Hepatocyte (in vitro differentiated cells): ENCODE results near the gene LMX1B. TPM values are rescaled to one million over a fixed set of nuclear protein-coding genes. Genes with fewer than 3 reads are reported as not detected.

ENCODE experiments used
- DNase-seq: peaks from one replicate; pipeline ENCODE4 v3.0.0-alpha.2; 2016; ENCODE audit warnings: low spot score
- H2AFZ ChIP-seq: fragments of 200-600 bp; sonication (generic); 2 replicates; pipeline ENCODE4 v1.6.0; 2016; ENCODE audit warnings: antibody characterized with exemption, mild to moderate bottlenecking
- H3K27ac ChIP-seq: fragments of 200-600 bp; sonication (generic); 2 replicates; pipeline ENCODE4 v1.5.1; 2016; ENCODE audit warnings: mild to moderate bottlenecking
- H3K27me3 ChIP-seq: fragments of 200-600 bp; sonication (generic); 2 replicates; pipeline ENCODE4 v1.6.1; 2016
- H3K36me3 ChIP-seq: fragments of 200-600 bp; sonication (generic); replicated peaks from 2 replicates; pipeline ENCODE4 v1.5.1; 2016; ENCODE audit warnings: low read depth; ENCODE audit not compliant: insufficient read depth
- H3K4me1 ChIP-seq: fragments of 200-600 bp; sonication (generic); 2 replicates; pipeline ENCODE4 v1.5.1; 2016; ENCODE audit warnings: mild to moderate bottlenecking, moderate library complexity; ENCODE audit not compliant: insufficient read depth
- H3K4me2 ChIP-seq: fragments of 200-600 bp; sonication (generic); 2 replicates; pipeline ENCODE4 v1.6.0; 2016
- H3K4me3 ChIP-seq: fragments of 200-600 bp; sonication (generic); 2 replicates; pipeline ENCODE4 v1.5.1; 2016; ENCODE audit warnings: mild to moderate bottlenecking
- H3K79me2 ChIP-seq: fragments of 200-600 bp; sonication (generic); 2 replicates; pipeline ENCODE4 v1.6.0; 2017; ENCODE audit warnings: mild to moderate bottlenecking
- H3K9me2 ChIP-seq: fragments of 200-600 bp; sonication (generic); replicated peaks from 2 replicates; pipeline ENCODE4 v1.6.0; 2017; ENCODE audit warnings: mild to moderate bottlenecking; ENCODE audit not compliant: insufficient read depth
- H3K9me3 ChIP-seq: fragments of 200-600 bp; sonication (generic); 2 replicates; pipeline ENCODE4 v1.5.1; 2016; ENCODE audit warnings: low read depth, mild to moderate bottlenecking
- H4K20me1 ChIP-seq: fragments of 200-600 bp; sonication (generic); 2 replicates; pipeline ENCODE4 v1.6.0; 2016; ENCODE audit warnings: mild to moderate bottlenecking; ENCODE audit not compliant: insufficient read depth, poor library complexity, severe bottlenecking
- EZH2 ChIP-seq: fragments of 200-600 bp; sonication (generic); IDR thresholded peaks from 2 replicates; pipeline ENCODE4 v1.6.1; 2016; ENCODE audit warnings: antibody characterized with exemption, mild to moderate bottlenecking, borderline replicate concordance
- EZH2phosphoT487 ChIP-seq: fragments of 200-600 bp; sonication (generic); IDR thresholded peaks from one replicate; pipeline ENCODE4 v1.6.1; 2018; ENCODE audit warnings: antibody characterized with exemption, mild to moderate bottlenecking, low read depth, moderate library complexity; ENCODE audit not compliant: unreplicated experiment, severe bottlenecking
- WGBS: methylation state at CpG from one replicate; pipeline ENCODE4 v1.1.6; 2016; ENCODE audit warnings: low lambda C conversion rate; ENCODE audit errors: missing lambda C conversion rate; 5-methylcytosine and 5-hydroxymethylcytosine counted together
- polyA plus RNA-seq: library from polyadenylated mRNA; unstranded; fragments of >200 nt; fragmentation: Nextera tagmentation; extraction: Ambion mirVana; gene quantifications from 2 replicates; pipeline ENCODE4 v1.2.1, GENCODE V29; 2016
- total RNA-seq: library from RNA; depleted of rRNA; stranded (reverse); fragments of >200 nt; gene quantifications from 2 replicates; pipeline ENCODE4 v1.2.3, GENCODE V29; 2014
- TF ChIP-seq, protein P1 (sequence below): fragments of 200-600 bp; sonication (generic); IDR thresholded peaks from 2 replicates; pipeline ENCODE4 v1.5.1; 2016; ENCODE audit warnings: antibody characterized with exemption, mild to moderate bottlenecking; ENCODE audit not compliant: poor library complexity

The LMX1B gene
- total and polyA plus RNA-seq, 2 experiments from 2014 or later: 0.16 TPM; not detected in 1

- H3K27me3 ChIP-seq: no peaks in the 10 kb centered on the region
- H3K27ac ChIP-seq: no peak overlapping the region
- no peak for DNase-seq
- TF ChIP-seq EZH2 (no peak), EZH2phosphoT487 (no peak)
- H3K9me2 ChIP-seq: no peaks in the 10 kb centered on the region
- no peaks in the 10 kb centered on the region for H3K79me2 ChIP-seq
- 70% methylated on average over 9 of the region's 9 CpGs for WGBS
- no peaks in the 10 kb centered on the region for H3K9me3 ChIP-seq
- no peak overlapping the region for H3K4me2 ChIP-seq
- peaks cover 5% of the 10 kb centered on the region for H3K4me1 ChIP-seq
- no peak overlapping the region for H3K4me3 ChIP-seq
- H3K36me3 ChIP-seq: no peaks in the 10 kb centered on the region
- H2AFZ ChIP-seq: no peak overlapping the region
- H4K20me1 ChIP-seq: no peaks in the 10 kb centered on the region
Observed at GRCh38 chr9:126581893-126582292, 31.8 kb upstream of the LMX1B start.

- Histone ChIP-seq H3K27me3 (no peaks in the 10 kb centered on the region), H3K79me2 (no peaks in the 10 kb centered on the region), H3K9me3 (no peaks in the 10 kb centered on the region), H4K20me1 (no peaks in the 10 kb centered on the region), H3K4me1 (peaks cover 8% of the 10 kb centered on the region), H3K27ac (no peak overlapping the region), H3K36me3 (no peaks in the 10 kb centered on the region), H3K4me3 (no peak overlapping the region), H3K9me2 (no peaks in the 10 kb centered on the region), H2AFZ (no peak overlapping the region), H3K4me2 (no peak overlapping the region)
- 85% methylated on average over 7 of the region's 7 CpGs for WGBS
- no peak for DNase-seq
- TF ChIP-seq EZH2 (no peak), EZH2phosphoT487 (no peak)
- TF ChIP-seq, protein P1, sequence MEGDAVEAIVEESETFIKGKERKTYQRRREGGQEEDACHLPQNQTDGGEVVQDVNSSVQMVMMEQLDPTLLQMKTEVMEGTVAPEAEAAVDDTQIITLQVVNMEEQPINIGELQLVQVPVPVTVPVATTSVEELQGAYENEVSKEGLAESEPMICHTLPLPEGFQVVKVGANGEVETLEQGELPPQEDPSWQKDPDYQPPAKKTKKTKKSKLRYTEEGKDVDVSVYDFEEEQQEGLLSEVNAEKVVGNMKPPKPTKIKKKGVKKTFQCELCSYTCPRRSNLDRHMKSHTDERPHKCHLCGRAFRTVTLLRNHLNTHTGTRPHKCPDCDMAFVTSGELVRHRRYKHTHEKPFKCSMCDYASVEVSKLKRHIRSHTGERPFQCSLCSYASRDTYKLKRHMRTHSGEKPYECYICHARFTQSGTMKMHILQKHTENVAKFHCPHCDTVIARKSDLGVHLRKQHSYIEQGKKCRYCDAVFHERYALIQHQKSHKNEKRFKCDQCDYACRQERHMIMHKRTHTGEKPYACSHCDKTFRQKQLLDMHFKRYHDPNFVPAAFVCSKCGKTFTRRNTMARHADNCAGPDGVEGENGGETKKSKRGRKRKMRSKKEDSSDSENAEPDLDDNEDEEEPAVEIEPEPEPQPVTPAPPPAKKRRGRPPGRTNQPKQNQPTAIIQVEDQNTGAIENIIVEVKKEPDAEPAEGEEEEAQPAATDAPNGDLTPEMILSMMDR: no peak
Observed at GRCh38 chr9:126582427-126582826, 31.3 kb upstream of the LMX1B start.

DNA sequence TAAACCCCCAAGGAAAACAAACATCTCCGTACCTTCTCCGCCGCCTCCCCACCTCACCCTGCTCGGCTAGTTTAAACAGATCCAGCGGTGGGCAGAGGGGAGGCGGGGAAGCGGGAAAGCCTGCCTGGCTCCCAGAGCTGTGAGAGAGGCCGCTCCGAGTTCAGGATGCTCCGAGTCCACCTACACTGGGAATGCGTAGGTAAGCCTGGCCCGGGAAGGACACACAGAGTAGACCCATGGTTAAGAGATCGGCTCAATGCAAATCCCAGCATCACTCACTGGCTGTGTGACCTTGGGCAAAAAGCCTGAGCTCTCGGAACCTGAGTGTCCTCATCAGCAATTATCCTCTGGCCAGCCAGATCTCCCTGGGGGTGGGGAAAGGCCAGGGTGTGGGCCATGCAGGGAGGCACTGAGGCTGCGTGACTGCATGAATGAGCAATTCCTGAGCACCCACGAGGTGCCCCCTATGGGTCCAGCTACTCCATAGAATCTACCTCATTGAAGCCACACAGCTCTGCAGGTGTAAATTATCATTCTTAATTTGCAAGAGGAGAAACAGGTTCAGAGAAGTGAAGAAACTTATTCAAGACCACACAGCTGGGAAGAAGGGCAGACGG, 30.5 kb upstream of the LMX1B start:
- H3K27me3 ChIP-seq: no peaks in the 10 kb centered on the region
- WGBS: 58% methylated on average over 17 of the region's 17 CpGs

DNA sequence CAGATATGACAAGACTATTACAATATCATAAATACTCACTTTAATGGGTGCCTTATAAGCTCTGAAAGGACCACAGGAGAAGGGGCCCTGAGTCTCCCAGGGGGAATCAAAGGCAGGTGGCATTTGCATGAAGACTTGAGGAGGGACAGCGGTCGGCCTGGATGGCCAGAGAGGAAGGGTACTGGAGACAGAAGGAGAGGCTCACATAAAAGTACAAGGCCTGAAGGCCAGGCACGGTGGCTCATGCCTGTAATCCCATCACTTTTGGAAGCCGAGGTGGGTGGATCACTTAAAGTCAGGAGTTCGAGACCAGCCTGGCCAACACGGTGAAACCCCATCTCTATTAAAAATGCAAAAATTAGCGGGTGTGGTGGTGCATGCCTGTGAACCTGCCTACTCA, 29.1 kb upstream of the LMX1B start:
- no peak for TF ChIP-seq EZH2phosphoT487
- no peak for TF ChIP-seq EZH2
- TF ChIP-seq, protein P1: no peak
- Histone ChIP-seq H4K20me1 (no peaks in the 10 kb centered on the region), H3K4me1 (peaks cover 9% of the 10 kb centered on the region), H3K9me2 (no peaks in the 10 kb centered on the region), H3K36me3 (no peaks in the 10 kb centered on the region), H3K27me3 (no peaks in the 10 kb centered on the region), H3K4me3 (no peak overlapping the region), H3K4me2 (no peak overlapping the region), H3K9me3 (no peaks in the 10 kb centered on the region), H3K27ac (no peak overlapping the region), H2AFZ (no peak overlapping the region), H3K79me2 (no peaks in the 10 kb centered on the region)
- WGBS: 94% methylated on average over 7 of the region's 7 CpGs
- no peak for DNase-seq

More for the DNA sequence above, 30.5 kb upstream of the LMX1B start:
- H3K9me2 ChIP-seq: no peaks in the 10 kb centered on the region
- H3K4me2 ChIP-seq: no peak overlapping the region
- H3K27ac ChIP-seq: no peak overlapping the region
- H4K20me1 ChIP-seq: no peaks in the 10 kb centered on the region
- no peak overlapping the region for H2AFZ ChIP-seq
- no peak overlapping the region for H3K4me3 ChIP-seq
- no peaks in the 10 kb centered on the region for H3K9me3 ChIP-seq
- peaks cover 9% of the 10 kb centered on the region for H3K4me1 ChIP-seq
- H3K79me2 ChIP-seq: no peaks in the 10 kb centered on the region
- DNase-seq: no peak
- H3K36me3 ChIP-seq: no peaks in the 10 kb centered on the region
- TF ChIP-seq, protein P1: no peak
